ENCODE data around the gene NDUFAF4. TPM values are rescaled to one million over a fixed set of nuclear protein-coding genes. Genes with fewer than 3 reads are reported as not detected.

NDUFAF4 gene
- total and polyA plus RNA-seq, 10 of the 15 experiments (the other 5 are each of a cell fraction or from before 2014, with no cell fraction given): 26.9 to 188 (median 76.9) TPM

DNA sequence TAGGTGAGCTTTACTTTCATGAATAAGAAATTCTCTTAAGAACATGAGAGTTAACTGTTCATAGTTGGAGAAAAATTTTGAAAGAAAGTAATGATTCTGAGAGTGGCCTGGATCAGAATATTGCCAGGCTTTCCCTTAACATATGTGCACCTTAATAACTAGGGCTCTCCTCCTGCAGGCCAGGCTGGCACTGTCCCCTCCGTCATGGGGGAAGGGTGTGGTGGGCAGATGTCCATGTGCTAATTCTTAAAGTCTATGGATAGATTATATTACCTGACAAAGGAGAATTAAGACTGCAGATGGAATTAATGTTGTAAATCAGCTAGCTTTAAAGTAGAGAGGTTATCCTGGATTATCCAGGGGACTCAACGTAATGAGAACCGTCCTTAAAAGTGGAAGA lies 15.9 kb upstream of the NDUFAF4 start:
- ATAC-seq (no peak), DNase-seq (ENCODE audit: low read depth, low spot score) (no peak), FAIRE-seq (no peak)
- no peak overlapping the region for H2AFZ ChIP-seq (ENCODE audit: control insufficient read depth, low read depth, low read length)
- H3K27ac ChIP-seq (ENCODE audit: control insufficient read depth, insufficient read depth): no peak overlapping the region
- H3K79me2 ChIP-seq (ENCODE audit: control insufficient read depth, insufficient read depth, low read length): no peaks in the 10 kb centered on the region
- no peaks in the 10 kb centered on the region for H3K4me1 ChIP-seq (ENCODE audit: control insufficient read depth, insufficient read depth, low read length)
- no peak for TF ChIP-seq BRCA1 (IDR thresholded peaks at IDR 0.05; ENCODE audit: low read depth, low read length)
- no peak for TF ChIP-seq LARP7 (IDR thresholded peaks at IDR 0.05)
- TF ChIP-seq, protein P1, sequence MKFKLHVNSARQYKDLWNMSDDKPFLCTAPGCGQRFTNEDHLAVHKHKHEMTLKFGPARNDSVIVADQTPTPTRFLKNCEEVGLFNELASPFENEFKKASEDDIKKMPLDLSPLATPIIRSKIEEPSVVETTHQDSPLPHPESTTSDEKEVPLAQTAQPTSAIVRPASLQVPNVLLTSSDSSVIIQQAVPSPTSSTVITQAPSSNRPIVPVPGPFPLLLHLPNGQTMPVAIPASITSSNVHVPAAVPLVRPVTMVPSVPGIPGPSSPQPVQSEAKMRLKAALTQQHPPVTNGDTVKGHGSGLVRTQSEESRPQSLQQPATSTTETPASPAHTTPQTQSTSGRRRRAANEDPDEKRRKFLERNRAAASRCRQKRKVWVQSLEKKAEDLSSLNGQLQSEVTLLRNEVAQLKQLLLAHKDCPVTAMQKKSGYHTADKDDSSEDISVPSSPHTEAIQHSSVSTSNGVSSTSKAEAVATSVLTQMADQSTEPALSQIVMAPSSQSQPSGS (IDR thresholded peaks at IDR 0.05; ENCODE audit: low read length): no peak
- TF ChIP-seq, protein P2, sequence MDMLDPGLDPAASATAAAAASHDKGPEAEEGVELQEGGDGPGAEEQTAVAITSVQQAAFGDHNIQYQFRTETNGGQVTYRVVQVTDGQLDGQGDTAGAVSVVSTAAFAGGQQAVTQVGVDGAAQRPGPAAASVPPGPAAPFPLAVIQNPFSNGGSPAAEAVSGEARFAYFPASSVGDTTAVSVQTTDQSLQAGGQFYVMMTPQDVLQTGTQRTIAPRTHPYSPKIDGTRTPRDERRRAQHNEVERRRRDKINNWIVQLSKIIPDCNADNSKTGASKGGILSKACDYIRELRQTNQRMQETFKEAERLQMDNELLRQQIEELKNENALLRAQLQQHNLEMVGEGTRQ (IDR thresholded peaks at IDR 0.05; ENCODE audit: borderline replicate concordance, low read depth, low read length): no peak
- no peak for TF ChIP-seq ATF7 (IDR thresholded peaks at IDR 0.05; ENCODE audit: low read depth)
- no peak for TF ChIP-seq IKZF2 (IDR thresholded peaks at IDR 0.05)
- TF ChIP-seq SIN3A (IDR thresholded peaks at IDR 0.05; ENCODE audit: low read depth, low read length): no peak
- no peak for TF ChIP-seq GABPA (IDR thresholded peaks at IDR 0.05; ENCODE audit: low read depth)
- no peak for TF ChIP-seq TCF3 (IDR thresholded peaks at IDR 0.05; ENCODE audit: borderline replicate concordance, insufficient read depth, low read depth, low read length)
- TF ChIP-seq NFXL1 (IDR thresholded peaks at IDR 0.05; ENCODE audit: borderline replicate concordance): no peak
- no peak for TF ChIP-seq MTA3 (IDR thresholded peaks at IDR 0.05; ENCODE audit: borderline replicate concordance, low read length)
- no peak for TF ChIP-seq ZZZ3 (IDR thresholded peaks at IDR 0.05; ENCODE audit: control insufficient read depth, insufficient read length, low read depth)
- TF ChIP-seq CHD1 (IDR thresholded peaks at IDR 0.05; ENCODE audit: low read depth, low read length): no peak
- TF ChIP-seq SMC3 (IDR thresholded peaks at IDR 0.05; ENCODE audit: borderline replicate concordance, low read length): no peak
- no peak overlapping the region for H3K9ac ChIP-seq (ENCODE audit: control insufficient read depth, insufficient read depth, low read length)
- intact Hi-C loops (cut with micrococcal nuclease; ENCODE audit: unreplicated experiment): no loop called here
- H3K27me3 ChIP-seq (replicated peaks in 1 of 2; ENCODE audit: control insufficient read depth in 2 of 2, insufficient read depth in 2 of 2, low read length in 1 of 2): peaks cover 0 to 1% of the 10 kb centered on the region in 2 experiments; a peak in 2 of 4 replicates
- BruUV-seq (replicated peaks): no TSS peak
- H4K20me1 ChIP-seq (ENCODE audit: control insufficient read depth, insufficient read depth): no peaks in the 10 kb centered on the region
- in situ Hi-C loops (cut with MboI): no loop called here
- no peak overlapping the region for H3K4me2 ChIP-seq (ENCODE audit: control insufficient read depth, insufficient read depth)
- ChIA-PET POLR2A (no interaction called here), CTCF (interaction anchor here (1.6 to 2.5 kb wide), 2 partner anchors 9 to 15 kb away, joined by 4 to 10 read pairs; partner anchors contain the start of gene NDUFAF4), SMC1A (ENCODE audit: uncharacterized antibody, unreplicated experiment) (no interaction called here), RAD21 (ENCODE audit: unreplicated experiment) (interaction anchor here (1.4 to 1.5 kb wide), 2 partner anchors 10 to 14 kb away, joined by 3 to 5 read pairs; no protein-coding TSS in a partner anchor)
- no peaks in the 10 kb centered on the region for H3K36me3 ChIP-seq (ENCODE audit: control insufficient read depth in 2 of 2, insufficient read depth in 2 of 2, low read length in 1 of 2)
- WGBS (ENCODE audit: insufficient coverage, insufficient replicate concordance, low lambda C conversion rate, missing lambda C conversion rate): 65% methylated on average over 3 of the region's 3 CpGs
- H3K4me3 ChIP-seq: no peak overlapping the region
- H3K9me3 ChIP-seq (replicated peaks; ENCODE audit: control insufficient read depth, insufficient read depth, low read length): no peaks in the 10 kb centered on the region

All from GM12878 (cell line).